GM21717 (cell line): ENCODE results near the gene TLR9.
"Not testable (repeated sequence)": the region's sequence is repeated elsewhere in the genome, so short reads cannot be mapped to it uniquely, and the experiment has no call there.

ENCODE experiments used
- ATAC-seq: cut with Tn5 transposase; IDR thresholded peaks from one replicate; pipeline ENCODE4 v1.9.1; 2021; ENCODE audit warnings: mild to moderate bottlenecking, moderate library complexity; ENCODE audit not compliant: unreplicated experiment

TLR9 gene

GRCh38 chr3:52225452-52226228, at the start of gene TLR9:
Gene TLR9, minus strand, starts transcription at chr3:52225645. Its CDS starts 116 bp downstream, at chr3:52225529.
- peak; percentile 73 for ATAC-seq

GRCh38 chr3:52274781-52275180, 49.3 kb upstream of the TLR9 start:
- not testable (repeated sequence) for ATAC-seq

GRCh38 chr3:52272831-52273230, 47.4 kb upstream of the TLR9 start:
- no peak for ATAC-seq

GRCh38 chr3:52272172-52272571, 46.7 kb upstream of the TLR9 start:
- ATAC-seq = not testable (repeated sequence)

GRCh38 chr3:52270252-52270754, 44.9 kb upstream of the TLR9 start:
- ATAC-seq = no peak

- no peak for ATAC-seq
Measured at GRCh38 chr3:52269776-52270175, 44.3 kb upstream of the TLR9 start.

- ATAC-seq = no peak
Measured at GRCh38 chr3:52268036-52268435, 42.6 kb upstream of the TLR9 start.

GRCh38 chr3:52265387-52265786, 39.9 kb upstream of the TLR9 start:
- no peak for ATAC-seq

- no peak for ATAC-seq
Measured at GRCh38 chr3:52262447-52262846, 37.0 kb upstream of the TLR9 start.

- no peak for ATAC-seq
Measured at GRCh38 chr3:52259448-52259847, 34.0 kb upstream of the TLR9 start.

GRCh38 chr3:52259035-52259434, 33.6 kb upstream of the TLR9 start:
- ATAC-seq = no peak

- ATAC-seq = no peak
Measured at GRCh38 chr3:52257911-52258310, 32.5 kb upstream of the TLR9 start.

- ATAC-seq = no peak
Measured at GRCh38 chr3:52256622-52257021, 31.2 kb upstream of the TLR9 start.

GRCh38 chr3:52256159-52256558, 30.7 kb upstream of the TLR9 start:
- ATAC-seq = no peak

- ATAC-seq = no peak
Measured at GRCh38 chr3:52254608-52255007, 29.2 kb upstream of the TLR9 start.

GRCh38 chr3:52253314-52254304, 28.2 kb upstream of the TLR9 start:
- peak; percentile 83 for ATAC-seq

GRCh38 chr3:52250122-52250521, 24.7 kb upstream of the TLR9 start:
- no peak for ATAC-seq

GRCh38 chr3:52249683-52250082, 24.2 kb upstream of the TLR9 start:
- no peak for ATAC-seq

GRCh38 chr3:52248816-52249547, 23.5 kb upstream of the TLR9 start:
- no peak for ATAC-seq

GRCh38 chr3:52248165-52248541, 22.7 kb upstream of the TLR9 start:
- no peak for ATAC-seq
